ENCODE measurements around the gene GNPTAB.

GNPTAB gene

GRCh38 chr12:101697197-101697929 is 133.4 kb downstream of the GNPTAB start, which contains the start of gene CHPT1:
CHPT1 (plus strand) TSS chr12:101697640; CDS start chr12:101697862, 222 bp downstream.
- Histone ChIP-seq H3K9me3 (ENCODE audit: control insufficient read depth, low read length) (peaks cover 3% of the 10 kb centered on the region), H3K4ac (ENCODE audit: low read depth in 1 of 2, low read length in 2 of 2) (peak within 1 kb of the TSS; percentile 81 to 92), H3K4me1 (ENCODE audit: control insufficient read depth, insufficient read depth, low read depth, low read length) (peaks cover 8% of the 10 kb centered on the region), H2AK5ac (ENCODE audit: low read length, severe bottlenecking) (no peak within 1 kb of the TSS), H3K4me3 (ENCODE audit: insufficient read depth in 1 of 2, low read depth in 1 of 2, low read length in 2 of 2) (peak within 1 kb of the TSS; percentile 95 to 99), H3K27me3 (ENCODE audit: control insufficient read depth in 1 of 2, insufficient read depth in 1 of 2, low read length in 2 of 2) (no peaks in the 10 kb centered on the region), H3K14ac (ENCODE audit: low read length in 2 of 2) (peak within 1 kb of the TSS in 1 of 2 experiments; percentile 95), H3K79me1 (replicated peaks; ENCODE audit: low read length, poor library complexity, severe bottlenecking) (peaks cover 7% of the 10 kb centered on the region), H2BK12ac (ENCODE audit: low read length in 2 of 2) (peak within 1 kb of the TSS in 1 of 2 experiments; percentile 74), H3K9ac (ENCODE audit: low read length) (peak within 1 kb of the TSS; percentile 92), H4K8ac (ENCODE audit: low read length) (peak within 1 kb of the TSS; percentile 97), H2BK5ac (ENCODE audit: low read depth, low read length, poor library complexity, severe bottlenecking) (peak within 1 kb of the TSS; percentile 8), H4K91ac (ENCODE audit: low read length) (peak within 1 kb of the TSS; percentile 92), H2AFZ (ENCODE audit: low read depth, low read length) (peak within 1 kb of the TSS; percentile 89), H3K36me3 (ENCODE audit: control insufficient read depth in 1 of 2, insufficient read depth in 2 of 2, low read depth in 1 of 2, low read length in 2 of 2) (no peaks in the 10 kb centered on the region), H3K18ac (ENCODE audit: low read depth in 1 of 2, low read length in 2 of 2) (peak within 1 kb of the TSS; percentile 70 to 98), H3K27ac (ENCODE audit: low read length, poor library complexity, severe bottlenecking) (no peak within 1 kb of the TSS), H2BK15ac (ENCODE audit: low read depth, poor library complexity, severe bottlenecking) (peak within 1 kb of the TSS; percentile 94), H2BK120ac (ENCODE audit: low read depth, low read length) (peak within 1 kb of the TSS; percentile 92), H3K4me2 (ENCODE audit: low read length, poor library complexity, severe bottlenecking) (peak within 1 kb of the TSS; percentile 97), H3K23ac (ENCODE audit: low read length in 2 of 2) (peak within 1 kb of the TSS; percentile 70 to 79)
- under 1% methylated on average over 44 of the region's 80 CpGs for WGBS
- peak; percentile 57 for DNase-seq

GRCh38 chr12:101696251-101697196 is 134.2 kb downstream of the GNPTAB start:
- Histone ChIP-seq H3K4ac (ENCODE audit: low read depth in 1 of 2, low read length in 2 of 2) (no peak overlapping the region), H4K8ac (ENCODE audit: low read length) (peak overlapping the region; percentile 71), H3K4me3 (ENCODE audit: insufficient read depth in 1 of 2, low read depth in 1 of 2, low read length in 2 of 2) (peak overlapping the region; percentile 95 to 99), H2BK120ac (ENCODE audit: low read depth, low read length) (no peak overlapping the region), H3K9ac (ENCODE audit: low read length) (peak overlapping the region; percentile 84), H2BK5ac (ENCODE audit: low read depth, low read length, poor library complexity, severe bottlenecking) (no peak overlapping the region), H3K9me3 (ENCODE audit: control insufficient read depth, low read length) (peaks cover 3% of the 10 kb centered on the region), H3K23ac (ENCODE audit: low read length in 2 of 2) (peak overlapping the region in 1 of 2 experiments; percentile 17), H3K27me3 (ENCODE audit: control insufficient read depth in 1 of 2, insufficient read depth in 1 of 2, low read length in 2 of 2) (no peaks in the 10 kb centered on the region), H4K91ac (ENCODE audit: low read length) (peak overlapping the region; percentile 28), H3K4me2 (ENCODE audit: low read length, poor library complexity, severe bottlenecking) (peak overlapping the region; percentile 91), H3K27ac (ENCODE audit: low read length, poor library complexity, severe bottlenecking) (no peak overlapping the region), H3K4me1 (ENCODE audit: control insufficient read depth, insufficient read depth, low read depth, low read length) (peaks cover 8% of the 10 kb centered on the region), H2BK12ac (ENCODE audit: low read length in 2 of 2) (peak overlapping the region in 1 of 2 experiments; percentile 42), H3K18ac (ENCODE audit: low read depth in 1 of 2, low read length in 2 of 2) (no peak overlapping the region), H2AFZ (ENCODE audit: low read depth, low read length) (peak overlapping the region; percentile 89), H2AK5ac (ENCODE audit: low read length, severe bottlenecking) (no peak overlapping the region), H3K36me3 (ENCODE audit: control insufficient read depth in 1 of 2, insufficient read depth in 2 of 2, low read depth in 1 of 2, low read length in 2 of 2) (no peaks in the 10 kb centered on the region), H3K14ac (ENCODE audit: low read length in 2 of 2) (no peak overlapping the region), H3K79me1 (replicated peaks; ENCODE audit: low read length, poor library complexity, severe bottlenecking) (peaks cover 7% of the 10 kb centered on the region), H2BK15ac (ENCODE audit: low read depth, poor library complexity, severe bottlenecking) (no peak overlapping the region)
- no peak for DNase-seq
- whole genome bisulfite sequencing = 46% methylated on average over 17 of the region's 18 CpGs

- Histone ChIP-seq H3K9me3 (ENCODE audit: control insufficient read depth, low read length) (peaks cover 3% of the 10 kb centered on the region), H3K14ac (ENCODE audit: low read length in 2 of 2) (no peak overlapping the region), H2AK5ac (ENCODE audit: low read length, severe bottlenecking) (no peak overlapping the region), H3K36me3 (ENCODE audit: control insufficient read depth in 1 of 2, insufficient read depth in 2 of 2, low read depth in 1 of 2, low read length in 2 of 2) (no peaks in the 10 kb centered on the region), H2AFZ (ENCODE audit: low read depth, low read length) (no peak overlapping the region), H3K79me1 (replicated peaks; ENCODE audit: low read length, poor library complexity, severe bottlenecking) (peaks cover 7% of the 10 kb centered on the region), H2BK120ac (ENCODE audit: low read depth, low read length) (no peak overlapping the region), H3K4me2 (ENCODE audit: low read length, poor library complexity, severe bottlenecking) (no peak overlapping the region), H2BK12ac (ENCODE audit: low read length in 2 of 2) (no peak overlapping the region), H4K91ac (ENCODE audit: low read length) (no peak overlapping the region), H3K27ac (ENCODE audit: low read length, poor library complexity, severe bottlenecking) (no peak overlapping the region), H3K4ac (ENCODE audit: low read depth in 1 of 2, low read length in 2 of 2) (no peak overlapping the region), H3K9ac (ENCODE audit: low read length) (no peak overlapping the region), H3K18ac (ENCODE audit: low read depth in 1 of 2, low read length in 2 of 2) (no peak overlapping the region), H3K4me1 (ENCODE audit: control insufficient read depth, insufficient read depth, low read depth, low read length) (peaks cover 8% of the 10 kb centered on the region), H2BK15ac (ENCODE audit: low read depth, poor library complexity, severe bottlenecking) (no peak overlapping the region), H3K23ac (ENCODE audit: low read length in 2 of 2) (no peak overlapping the region), H3K4me3 (ENCODE audit: insufficient read depth in 1 of 2, low read depth in 1 of 2, low read length in 2 of 2) (no peak overlapping the region), H2BK5ac (ENCODE audit: low read depth, low read length, poor library complexity, severe bottlenecking) (no peak overlapping the region), H3K27me3 (ENCODE audit: control insufficient read depth in 1 of 2, insufficient read depth in 1 of 2, low read length in 2 of 2) (no peaks in the 10 kb centered on the region), H4K8ac (ENCODE audit: low read length) (no peak overlapping the region)
- 86% methylated on average over 1 of the region's 1 CpG for WGBS
- DNase-seq = peak; percentile 26
Observed at GRCh38 chr12:101695706-101696105, 135.1 kb downstream of the GNPTAB start.
